Neutrophil (primary cell): ENCODE data around the gene VAC14.

ENCODE experiments used
- H3K27ac ChIP-seq: fragments of 200-600 bp; sonication (generic); 2 replicates; pipeline ENCODE4 v1.5.1; 2016; ENCODE audit warnings: mild to moderate bottlenecking, moderate library complexity
- H3K27me3 ChIP-seq: fragments of 200-600 bp; sonication (generic); 2 replicates; pipeline ENCODE4 v1.6.0; 2016; ENCODE audit warnings: mild to moderate bottlenecking
- H3K36me3 ChIP-seq: fragments of 200-600 bp; sonication (generic); 2 replicates; pipeline ENCODE4 v1.5.1; 2017
- H3K4me1 ChIP-seq, 2 experiments: fragments of 200-600 bp in 1 of 2; sonication (generic) in 1 of 2; 1 replicate in 1 of 2; 2 replicates in 1 of 2; pipeline versions ENCODE4 v1.5.1 to v1.6.1; 2013 to 2016; ENCODE audit warnings: low read depth in 1 of 2, low read length in 1 of 2, mild to moderate bottlenecking in 1 of 2, moderate library complexity in 1 of 2; ENCODE audit not compliant: control insufficient read depth in 1 of 2, insufficient read depth in 1 of 2
- H3K4me3 ChIP-seq, 2 experiments: fragments of 200-600 bp in 1 of 2; sonication (generic) in 1 of 2; 1 replicate in 1 of 2; 2 replicates in 1 of 2; pipeline ENCODE4 v1.5.1; 2013 to 2016; ENCODE audit warnings: low read depth in 1 of 2, low read length in 1 of 2, mild to moderate bottlenecking in 1 of 2, moderate library complexity in 1 of 2
- H3K9me3 ChIP-seq: fragments of 200-600 bp; sonication (generic); 2 replicates; pipeline ENCODE4 v1.5.1; 2016
- CTCF ChIP-seq: fragments of 200-600 bp; sonication (generic); IDR thresholded peaks from 2 replicates; pipeline ENCODE4 v1.5.1; 2016; ENCODE audit warnings: antibody characterized with exemption

Gene VAC14

GRCh38 chr16:70724146-70725023 is 76.6 kb downstream of the VAC14 start:
- no peaks in the 10 kb centered on the region for H3K27me3 ChIP-seq
- no peaks in the 10 kb centered on the region for H3K9me3 ChIP-seq
- no peak for TF ChIP-seq CTCF
- peaks cover 69% of the 10 kb centered on the region for H3K36me3 ChIP-seq
- H3K4me1 ChIP-seq = no peaks in the 10 kb centered on the region
- H3K27ac ChIP-seq = no peak overlapping the region
- H3K4me3 ChIP-seq = no peak overlapping the region

- H3K27ac ChIP-seq = no peak overlapping the region
- no peaks in the 10 kb centered on the region for H3K9me3 ChIP-seq
- H3K27me3 ChIP-seq = no peaks in the 10 kb centered on the region
- H3K4me1 ChIP-seq = no peaks in the 10 kb centered on the region
- peaks cover 62% of the 10 kb centered on the region for H3K36me3 ChIP-seq
- TF ChIP-seq CTCF = no peak
- no peak overlapping the region for H3K4me3 ChIP-seq
Measured at GRCh38 chr16:70723740-70724145, 77.2 kb downstream of the VAC14 start.

DNA sequence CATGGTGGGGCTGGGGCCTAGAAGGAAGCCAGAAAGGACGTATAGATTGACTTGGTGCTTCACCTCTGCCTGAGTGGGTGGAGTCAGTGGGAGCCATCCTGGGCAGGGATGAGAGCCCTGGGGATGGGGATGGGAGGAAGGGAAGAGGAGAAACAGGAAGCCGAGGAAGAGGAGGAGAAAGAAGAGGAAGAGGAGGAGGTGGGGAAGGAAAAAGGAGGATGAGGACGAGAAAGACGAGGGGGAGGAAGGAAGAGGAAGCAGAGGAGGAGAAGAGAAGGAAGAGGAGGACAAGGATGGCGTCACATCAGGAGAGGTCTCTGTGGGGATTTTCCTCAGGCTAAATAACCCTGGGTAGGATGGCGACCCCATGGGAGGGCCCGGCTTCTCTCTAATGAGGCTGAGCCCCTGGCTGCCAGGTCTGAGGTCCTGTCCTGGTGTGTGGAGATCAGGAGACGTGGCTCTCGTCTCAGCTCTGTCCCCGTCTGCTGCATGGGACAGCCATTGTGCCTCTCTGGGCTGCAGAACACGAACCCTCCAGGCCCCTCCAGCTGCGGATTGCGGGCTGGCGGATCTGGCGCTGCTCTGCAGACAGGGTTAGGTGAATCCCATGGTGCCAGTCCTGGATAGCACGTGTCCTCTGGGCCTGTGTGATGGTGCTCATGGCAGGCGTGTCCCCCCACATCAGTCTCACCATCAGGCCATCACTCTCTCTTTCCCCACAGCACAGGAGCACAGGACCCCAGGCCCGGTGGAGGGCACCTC is 79.6 kb downstream of the VAC14 start:
- H3K27me3 ChIP-seq = no peaks in the 10 kb centered on the region
- H3K4me1 ChIP-seq = no peaks in the 10 kb centered on the region
- H3K4me3 ChIP-seq = no peak overlapping the region
- no peak for TF ChIP-seq CTCF
- no peak overlapping the region for H3K27ac ChIP-seq
- peaks cover 44% of the 10 kb centered on the region for H3K36me3 ChIP-seq
- H3K9me3 ChIP-seq = no peaks in the 10 kb centered on the region

GRCh38 chr16:70720425-70721201 is 80.3 kb downstream of the VAC14 start:
- H3K9me3 ChIP-seq = no peaks in the 10 kb centered on the region
- no peak overlapping the region for H3K27ac ChIP-seq
- no peaks in the 10 kb centered on the region for H3K27me3 ChIP-seq
- H3K4me3 ChIP-seq = no peak overlapping the region
- H3K36me3 ChIP-seq = peaks cover 36% of the 10 kb centered on the region
- TF ChIP-seq CTCF = no peak
- no peaks in the 10 kb centered on the region for H3K4me1 ChIP-seq

DNA sequence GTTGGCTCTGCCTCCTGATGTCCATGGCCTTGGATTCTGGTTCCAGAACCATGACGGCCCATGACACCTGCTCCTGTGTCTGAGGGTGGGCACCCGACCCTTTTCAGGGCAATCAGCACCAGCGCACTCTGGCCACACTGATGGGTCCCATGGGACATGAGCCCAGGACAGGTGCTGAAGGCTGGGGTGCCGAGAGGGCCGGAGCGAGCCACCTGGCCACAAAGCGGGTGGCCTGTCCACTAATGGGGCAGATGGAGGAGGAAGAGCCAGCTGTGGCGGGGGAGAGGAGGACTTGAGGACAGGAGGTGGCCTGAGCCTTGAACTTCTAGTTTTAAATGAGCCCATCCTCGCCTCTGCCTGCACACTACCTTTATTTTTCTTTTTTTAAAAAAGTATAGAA is 83.9 kb downstream of the VAC14 start:
- H3K9me3 ChIP-seq = no peaks in the 10 kb centered on the region
- H3K27me3 ChIP-seq = no peaks in the 10 kb centered on the region
- no peak overlapping the region for H3K27ac ChIP-seq
- H3K4me3 ChIP-seq = no peak overlapping the region
- no peaks in the 10 kb centered on the region for H3K4me1 ChIP-seq
- peaks cover 17% of the 10 kb centered on the region for H3K36me3 ChIP-seq
- TF ChIP-seq CTCF = no peak
